PFSK-1 (cell line): ENCODE measurements around the gene BCAS1.

Experiments used
- POLR2AphosphoS5 ChIP-seq: IDR thresholded peaks from 2 replicates; pipeline ENCODE4 v1.6.1; 2012; ENCODE audit warnings: low read depth, mild to moderate bottlenecking, control low read depth, low read length, moderate library complexity
- REST ChIP-seq, 2 experiments: IDR thresholded peaks; 2 replicates each; pipeline versions ENCODE4 v1.6.1 to v1.8.0; 2011 to 2012; ENCODE audit warnings: low read depth in 2 of 2, low read length in 2 of 2, control low read depth in 1 of 2, inconsistent platforms in 1 of 2, mild to moderate bottlenecking in 1 of 2, moderate library complexity in 1 of 2; ENCODE audit not compliant: insufficient read depth in 1 of 2
- SIN3A ChIP-seq: IDR thresholded peaks from 2 replicates; pipeline ENCODE4 v1.6.1; 2012; ENCODE audit warnings: mild to moderate bottlenecking, low read length, moderate library complexity, borderline replicate concordance; ENCODE audit not compliant: insufficient read depth
- TAF1 ChIP-seq: IDR thresholded peaks from 2 replicates; pipeline ENCODE4 v1.6.1; 2012; ENCODE audit warnings: low read length, control low read depth, borderline replicate concordance; ENCODE audit not compliant: insufficient read depth

- TF ChIP-seq TAF1, result no peak
- TF ChIP-seq POLR2AphosphoS5, result no peak
- no peak for TF ChIP-seq REST (IDR thresholded peaks at IDR 0.05; ENCODE audit: insufficient read depth in 1 of 2, low read depth in 2 of 2, low read length in 2 of 2)
- TF ChIP-seq SIN3A, result no peak; the same call in 1 of the 2 replicates
These were observed 129.4 kb downstream of the BCAS1 start for GRCh38 chr20:53940907-53941545.
